Measurements from ENCODE around the gene PECR. TPM values are rescaled to one million over a fixed set of nuclear protein-coding genes. Genes with fewer than 3 reads are reported as not detected.

Gene PECR
- total and polyA plus RNA-seq, 10 of the 15 experiments (the other 5 are each of a cell fraction or from before 2014, with no cell fraction given): 7.6 to 37.4 (median 25.7) TPM

- TF ChIP-seq ZBTB40 (IDR thresholded peaks at IDR 0.05; ENCODE audit: borderline replicate concordance) (no peak), MEF2A (IDR thresholded peaks at IDR 0.05; ENCODE audit: insufficient read depth, low read depth, low read length) (peak; percentile 97)
Measured at GRCh38 chr2:216031960-216032689, 49.5 kb downstream of the PECR start (continued).

GRCh38 chr2:216030216-216030615 is 51.4 kb downstream of the PECR start:
- FAIRE-seq: no peak
- H3K4me2 ChIP-seq (ENCODE audit: control insufficient read depth, insufficient read depth): peak overlapping the region; percentile 86
- ChIA-PET SMC1A (ENCODE audit: uncharacterized antibody, unreplicated experiment) (interaction anchor here (0.5 to 6.2 kb wide), 9 partner anchors 10 to 130 kb away, joined by 3 to 64 read pairs (median 3); partner anchors contain the start of gene XRCC5), RAD21 (ENCODE audit: unreplicated experiment) (interaction anchor here (0.7 to 6.0 kb wide), 4 partner anchors 9 to 29 kb away, joined by 3 to 45 read pairs (median 23); no protein-coding TSS in a partner anchor), POLR2A (interaction anchor here (0.7 to 1.1 kb wide), 2 partner anchors 15 to 1191 kb away, joined by 3 to 5 read pairs; no protein-coding TSS in a partner anchor), CTCF (interaction anchor here (0.6 to 7.7 kb wide), 9 partner anchors 11 to 111 kb away, joined by 3 to 88 read pairs (median 5); partner anchors contain the start of gene MREG)
- in situ Hi-C loops (cut with MboI): no loop called here
- H4K20me1 ChIP-seq (ENCODE audit: control insufficient read depth, insufficient read depth): no peaks in the 10 kb centered on the region
- H3K27me3 ChIP-seq (replicated peaks in 1 of 2; ENCODE audit: control insufficient read depth in 2 of 2, insufficient read depth in 2 of 2, low read length in 1 of 2): no peaks in the 10 kb centered on the region
- ATAC-seq: peak; percentile 46
- intact Hi-C loops (cut with micrococcal nuclease; ENCODE audit: unreplicated experiment): loop anchor here (10.0 kb wide), 3 partner anchors 175 to 635 kb away; partner anchors contain the start of gene RPL37A
- no peak overlapping the region for H2AFZ ChIP-seq (ENCODE audit: control insufficient read depth, low read depth, low read length)
- no peaks in the 10 kb centered on the region for H3K36me3 ChIP-seq (ENCODE audit: control insufficient read depth in 2 of 2, insufficient read depth in 2 of 2, low read length in 1 of 2)
- no peak for DNase-seq (ENCODE audit: low read depth, low spot score)
- no peak overlapping the region for H3K9ac ChIP-seq (ENCODE audit: control insufficient read depth, insufficient read depth, low read length)
- no peaks in the 10 kb centered on the region for H3K9me3 ChIP-seq (replicated peaks; ENCODE audit: control insufficient read depth, insufficient read depth, low read length)
- H3K79me2 ChIP-seq (ENCODE audit: control insufficient read depth, insufficient read depth, low read length): no peaks in the 10 kb centered on the region; the same call in none of the 2 replicates
- peaks cover 32% of the 10 kb centered on the region for H3K4me1 ChIP-seq (ENCODE audit: control insufficient read depth, insufficient read depth, low read length)
- H3K4me3 ChIP-seq: 0 out of 2 replicates have a peak overlapping the region, but pooled peaks have one; percentile 25
- no TSS peak for BruUV-seq (replicated peaks)
- WGBS (ENCODE audit: insufficient coverage, insufficient replicate concordance, low lambda C conversion rate, missing lambda C conversion rate): 16% methylated on average over 3 of the region's 3 CpGs
- H3K27ac ChIP-seq (ENCODE audit: control insufficient read depth, insufficient read depth): peak overlapping the region; percentile 83
- no peak for TF ChIP-seq POU2F2 (IDR thresholded peaks at IDR 0.05; ENCODE audit: borderline replicate concordance, low read depth, low read length)
- TF ChIP-seq CBX5 (IDR thresholded peaks at IDR 0.05; ENCODE audit: low read depth): no peak
- no peak for TF ChIP-seq ZBTB4 (CRISPR knock-in tag; IDR thresholded peaks at IDR 0.05)
- TF ChIP-seq EP300 (IDR thresholded peaks at IDR 0.05; ENCODE audit: borderline replicate concordance in 1 of 2, control insufficient read depth in 1 of 2, low read depth in 2 of 2, low read length in 2 of 2): no peak
- no peak for TF ChIP-seq FOS (IDR thresholded peaks at IDR 0.05; ENCODE audit: borderline replicate concordance, extremely low read depth, insufficient read length)
- TF ChIP-seq IRF3 (IDR thresholded peaks at IDR 0.05): no peak
- TF ChIP-seq IRF4 (IDR thresholded peaks at IDR 0.05; ENCODE audit: low read depth, low read length): no peak
- no peak for TF ChIP-seq TARDBP (IDR thresholded peaks at IDR 0.05; ENCODE audit: borderline replicate concordance)
- no peak for TF ChIP-seq SMC3 (IDR thresholded peaks at IDR 0.05; ENCODE audit: borderline replicate concordance, low read length)
- TF ChIP-seq IKZF1 (conservative IDR thresholded peaks at IDR 0.05): peak; percentile 32; the same call in 1 of the 2 replicates

Data from GM12878 (cell line).